A549 (cell line): ENCODE results near the gene FTSJ1. TPM values are rescaled to one million over a fixed set of nuclear protein-coding genes. Genes with fewer than 3 reads are reported as not detected.
"Not testable (repeated sequence)": the region's sequence is repeated elsewhere in the genome, so short reads cannot be mapped to it uniquely, and the experiment has no call there.

Source experiments
- ATAC-seq, 2 experiments: fragments of 200-7000 bp in 1 of 2; fragments of >200 bp in 1 of 2; cut with Nextera tagmentation in 1 of 2; cut with Tn5 transposase in 1 of 2; 3 replicates each; pipeline versions ENCODE4 v1.8.0 to v1.9.1; 2018 to 2020; ENCODE audit warnings: mild to moderate bottlenecking in 1 of 2, moderate library complexity in 1 of 2
- CTCF ChIA-PET: fragments of 300-600 bp; sonication (Branson Sonifier 250); formaldehyde crosslinking; extraction: SDS; loops from one replicate; lab custom pipeline; 2021; ENCODE audit warnings: antibody characterized with exemption, inconsistent platforms; lab: Yijun Ruan, JAX
- POLR2A ChIA-PET: fragments of 350-600 bp; formaldehyde crosslinking; extraction: SDS; loops from one replicate; lab custom pipeline; 2021; ENCODE audit warnings: antibody characterized with exemption, inconsistent platforms; lab: Yijun Ruan, JAX
- DNase-seq, 2 experiments: peaks; one replicate each; pipeline versions ENCODE4 v3.0.0 to v3.0.0-alpha.2; 2011 to 2016; ENCODE audit warnings: low read depth in 1 of 2, low spot score in 1 of 2
- FAIRE-seq: peaks from 2 replicates; lab custom pipeline; 2011; peaks lifted over from hg19 to GRCh38; lab: Jason Lieb, UNC
- H3K27ac ChIP-seq, 2 experiments: fragments of >200 bp; sonication (Bioruptor Twin); formaldehyde crosslinking; 3 replicates each; pipeline ENCODE4 v1.5.1; 2016 to 2017
- H3K4me1 ChIP-seq: fragments of >200 bp; sonication (Bioruptor Twin); formaldehyde crosslinking; 3 replicates; pipeline ENCODE4 v1.6.1; 2016
- H3K4me2 ChIP-seq: fragments of >200 bp; sonication (Bioruptor Twin); formaldehyde crosslinking; 3 replicates; pipeline ENCODE4 v1.6.1; 2016
- H3K4me3 ChIP-seq: fragments of >200 bp; sonication (Bioruptor Twin); formaldehyde crosslinking; 3 replicates; pipeline ENCODE4 v1.5.1; 2016
- H3K9me3 ChIP-seq: fragments of >200 bp; sonication (Bioruptor Twin); formaldehyde crosslinking; 3 replicates; pipeline ENCODE4 v1.6.1; 2016
- BHLHE40 ChIP-seq: IDR thresholded peaks from 2 replicates; pipeline ENCODE4 v1.6.1; 2012; ENCODE audit warnings: low read depth, low read length, inconsistent platforms
- CBX2 ChIP-seq: fragments of 200-600 bp; sonication (generic); IDR thresholded peaks from 2 replicates; pipeline ENCODE4 v1.6.1; 2016; ENCODE audit warnings: low read depth, mild to moderate bottlenecking, borderline replicate concordance
- CEBPB ChIP-seq, 2 experiments: fragments of >200 bp in 1 of 2; sonication (Bioruptor Twin) in 1 of 2; formaldehyde crosslinking in 1 of 2; IDR thresholded peaks; 2 replicates each; pipeline ENCODE4 v1.6.1; 2012 to 2016
- CHD4 ChIP-seq: fragments of 200-600 bp; sonication (generic); IDR thresholded peaks from 2 replicates; pipeline ENCODE4 v1.6.1; 2016; ENCODE audit warnings: antibody characterized with exemption, mild to moderate bottlenecking, borderline replicate concordance
- CTCF ChIP-seq: fragments of >200 bp; sonication (Bioruptor Twin); formaldehyde crosslinking; IDR thresholded peaks from 3 replicates; pipeline ENCODE4 v1.5.1; 2016
- EHMT2 ChIP-seq: fragments of 200-600 bp; sonication (generic); IDR thresholded peaks from 2 replicates; pipeline ENCODE4 v1.6.1; 2016; ENCODE audit warnings: antibody characterized with exemption, low read depth, mild to moderate bottlenecking, moderate library complexity
- FOSL2 ChIP-seq, 2 experiments: fragments of 450-650 bp in 1 of 2; fragments of >200 bp in 1 of 2; sonication (Bioruptor Twin) in 1 of 2; formaldehyde crosslinking; IDR thresholded peaks; 2 replicates each; pipeline versions ENCODE4 v1.5.0 to v1.6.1; 2016 to 2020; ENCODE audit warnings: mild to moderate bottlenecking in 1 of 2, moderate library complexity in 1 of 2
- GATA3 ChIP-seq: IDR thresholded peaks from 2 replicates; pipeline ENCODE4 v1.6.1; 2012; ENCODE audit warnings: borderline replicate concordance
- HOXA7 ChIP-seq: fragments of 250-450 bp; sonication (Bioruptor Pico); IDR thresholded peaks from 2 replicates; pipeline ENCODE4 v1.5.0; 2020; ENCODE audit warnings: mild to moderate bottlenecking, moderate library complexity
- HOXB5 ChIP-seq: fragments of 250-450 bp; sonication (Bioruptor Pico); IDR thresholded peaks from 2 replicates; pipeline ENCODE4 v1.5.0; 2020; ENCODE audit warnings: mild to moderate bottlenecking, moderate library complexity
- JUN ChIP-seq, 2 experiments: fragments of >200 bp; sonication (Bioruptor Twin); formaldehyde crosslinking; IDR thresholded peaks; 2 replicates in 1 of 2; 3 replicates in 1 of 2; pipeline ENCODE4 v1.6.1; 2016 to 2017
- MAX ChIP-seq: IDR thresholded peaks from 2 replicates; pipeline ENCODE4 v1.6.1; 2012
- MYC ChIP-seq: IDR thresholded peaks from 2 replicates; pipeline ENCODE4 v1.6.1; 2012; ENCODE audit warnings: mild to moderate bottlenecking, inconsistent platforms, low read length, improper control_type of control experiment, borderline replicate concordance
- NFE2L2 ChIP-seq: fragments of 150-350 bp; conservative IDR thresholded peaks from 2 replicates; pipeline ENCODE4 v1.6.1; 2014; ENCODE audit warnings: low read length
- NR3C1 ChIP-seq: fragments of >200 bp; sonication (Bioruptor Twin); formaldehyde crosslinking; IDR thresholded peaks from 3 replicates; pipeline ENCODE4 v1.6.1; 2017
- PHF8 ChIP-seq: fragments of 200-600 bp; sonication (generic); IDR thresholded peaks from 2 replicates; pipeline ENCODE4 v1.6.1; 2016; ENCODE audit warnings: low read depth, mild to moderate bottlenecking, antibody characterized with exemption, moderate library complexity, borderline replicate concordance
- POLR2A ChIP-seq: IDR thresholded peaks from 2 replicates; pipeline ENCODE4 v1.6.1; 2012; ENCODE audit warnings: mild to moderate bottlenecking, low read length
- POLR2AphosphoS2 ChIP-seq: conservative IDR thresholded peaks from 2 replicates; pipeline ENCODE4 v1.6.1; 2012; ENCODE audit warnings: low read length, improper control_type of control experiment, inconsistent platforms
- RARB ChIP-seq: fragments of 250-450 bp; sonication (Bioruptor Pico); IDR thresholded peaks from 2 replicates; pipeline ENCODE4 v1.8.0; 2021; ENCODE audit warnings: mild to moderate bottlenecking, moderate library complexity
- RCOR1 ChIP-seq: fragments of 150-350 bp; IDR thresholded peaks from 2 replicates; pipeline ENCODE4 v1.6.1; 2014; ENCODE audit warnings: antibody characterized with exemption, low read length, low read depth
- SMC3 ChIP-seq: fragments of >200 bp; sonication (Bioruptor Twin); formaldehyde crosslinking; IDR thresholded peaks from 3 replicates; pipeline ENCODE4 v1.6.1; 2018; ENCODE audit warnings: inconsistent platforms
- SREBF2 ChIP-seq: fragments of 450-650 bp; IDR thresholded peaks from 2 replicates; pipeline ENCODE4 v1.6.1; 2014; ENCODE audit warnings: mild to moderate bottlenecking, moderate library complexity
- TFCP2L1 ChIP-seq: fragments of 250-450 bp; sonication (Bioruptor Pico); IDR thresholded peaks from 2 replicates; pipeline ENCODE4 v1.5.0; 2021; ENCODE audit warnings: mild to moderate bottlenecking
- TP53 ChIP-seq: fragments of 250-450 bp; sonication (Bioruptor Pico); IDR thresholded peaks from 2 replicates; pipeline ENCODE4 v1.5.0; 2021; ENCODE audit warnings: mild to moderate bottlenecking, moderate library complexity
- ZC3H11A ChIP-seq: fragments of 450-650 bp; IDR thresholded peaks from 2 replicates; pipeline ENCODE4 v1.6.1; 2014; ENCODE audit warnings: antibody characterized with exemption, mild to moderate bottlenecking
- WGBS: methylation state at CpG from one replicate; pipeline ENCODE4 v1.1.6; 2017; ENCODE audit errors: missing lambda C conversion rate; 5-methylcytosine and 5-hydroxymethylcytosine counted together
- polyA plus RNA-seq, 4 experiments: library from polyadenylated mRNA; depleted of rRNA in 3 of 4; stranded (reverse); fragments of >200 nt; fragmentation: RNase III in 1 of 4; extraction: RNeasy Plus Mini Kit Qiagen cat#74134 plus additional on column Dnase treatment in 1 of 4; gene quantifications; 2 replicates in 3 of 4; 3 replicates in 1 of 4; pipeline ENCODE4 v1.2.3, GENCODE V29; 2011 to 2017
- TF ChIP-seq, protein P1 (sequence below): IDR thresholded peaks from 2 replicates; pipeline ENCODE4 v1.6.1; 2012
- TF ChIP-seq, protein P2 (sequence below): fragments of >200 bp; sonication (Bioruptor Twin); formaldehyde crosslinking; IDR thresholded peaks from 2 replicates; pipeline ENCODE4 v1.6.1; 2016
- TF ChIP-seq, protein P3 (sequence below): fragments of 200-600 bp; sonication (generic); IDR thresholded peaks from 2 replicates; pipeline ENCODE4 v1.6.1; 2016; ENCODE audit warnings: antibody characterized with exemption, mild to moderate bottlenecking, moderate library complexity

The FTSJ1 gene
- polyA plus RNA-seq, 2 of the 4 experiments (the other 2 are of a cell fraction) = 37.1 to 71.2 TPM

DNA sequence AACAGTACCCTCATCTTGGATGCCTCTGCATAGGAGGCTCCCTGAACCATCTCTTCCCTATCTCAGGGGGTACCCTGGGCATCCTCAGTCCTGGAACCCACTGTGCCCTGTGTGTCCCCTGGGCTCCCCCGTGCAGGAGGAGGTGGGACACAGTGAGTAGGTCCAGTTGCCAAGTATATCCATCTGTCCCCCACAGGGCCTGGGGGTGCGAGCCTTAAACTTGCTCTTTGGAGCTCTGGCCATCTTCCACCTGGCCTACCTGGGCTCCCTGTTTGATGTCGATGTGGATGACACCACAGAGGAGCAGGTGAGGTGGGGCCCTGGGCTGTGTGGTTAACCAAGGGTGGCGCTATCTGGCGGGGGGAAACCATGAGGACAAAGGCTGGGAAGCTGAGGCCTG, 41.0 kb downstream of the FTSJ1 start (continued):
- TF ChIP-seq CBX2 (no peak), GATA3 (no peak)

- not testable (repeated sequence) for H3K4me2 ChIP-seq, H3K4me3 ChIP-seq, FAIRE-seq
These were observed 43.5 kb downstream of the FTSJ1 start for GRCh38 chrX:48519481-48519880.

GRCh38 chrX:48520455-48520854, 44.5 kb downstream of the FTSJ1 start:
- ATAC-seq (no peak), FAIRE-seq (no peak), DNase-seq (no peak)
- no peaks in the 10 kb centered on the region for H3K9me3 ChIP-seq
- 0 out of 3 replicates have a peak, but pooled peaks cover 3% of the 10 kb centered on the region for H3K4me1 ChIP-seq
- CTCF ChIA-PET = no interaction called here
- H3K4me3 ChIP-seq = no peak overlapping the region
- 94% methylated on average over 2 of the region's 2 CpGs for WGBS
- H3K4me2 ChIP-seq = no peak overlapping the region
- no peak overlapping the region; a peak in 2 of 6 replicates for H3K27ac ChIP-seq
- TF ChIP-seq JUN (IDR thresholded peaks at IDR 0.05) = no peak
- TF ChIP-seq TFCP2L1 = no peak
- TF ChIP-seq TP53 (CRISPR knock-in tag) = no peak
- no peak for TF ChIP-seq CEBPB (IDR thresholded peaks at IDR 0.05)
- TF ChIP-seq, protein P1, sequence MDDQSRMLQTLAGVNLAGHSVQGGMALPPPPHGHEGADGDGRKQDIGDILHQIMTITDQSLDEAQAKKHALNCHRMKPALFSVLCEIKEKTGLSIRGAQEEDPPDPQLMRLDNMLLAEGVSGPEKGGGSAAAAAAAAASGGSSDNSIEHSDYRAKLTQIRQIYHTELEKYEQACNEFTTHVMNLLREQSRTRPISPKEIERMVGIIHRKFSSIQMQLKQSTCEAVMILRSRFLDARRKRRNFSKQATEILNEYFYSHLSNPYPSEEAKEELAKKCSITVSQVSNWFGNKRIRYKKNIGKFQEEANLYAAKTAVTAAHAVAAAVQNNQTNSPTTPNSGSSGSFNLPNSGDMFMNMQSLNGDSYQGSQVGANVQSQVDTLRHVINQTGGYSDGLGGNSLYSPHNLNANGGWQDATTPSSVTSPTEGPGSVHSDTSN = no peak
- TF ChIP-seq PHF8 = no peak
- no peak for TF ChIP-seq ZC3H11A
- no peak for TF ChIP-seq FOSL2 (IDR thresholded peaks at IDR 0.05)
- no peak for TF ChIP-seq FOSL2 (CRISPR knock-in tag; IDR thresholded peaks at IDR 0.05)
- no peak for TF ChIP-seq RARB (CRISPR knock-in tag)
- TF ChIP-seq SMC3 = no peak
- no peak for TF ChIP-seq BHLHE40
- no peak for TF ChIP-seq POLR2AphosphoS2
- no peak for TF ChIP-seq NR3C1
- TF ChIP-seq, protein P2, sequence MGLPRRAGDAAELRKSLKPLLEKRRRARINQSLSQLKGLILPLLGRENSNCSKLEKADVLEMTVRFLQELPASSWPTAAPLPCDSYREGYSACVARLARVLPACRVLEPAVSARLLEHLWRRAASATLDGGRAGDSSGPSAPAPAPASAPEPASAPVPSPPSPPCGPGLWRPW = no peak
- TF ChIP-seq CTCF = no peak
- no peak for TF ChIP-seq MYC
- TF ChIP-seq HOXA7 (CRISPR knock-in tag) = no peak
- no peak for TF ChIP-seq SREBF2
- POLR2A ChIA-PET = no interaction called here

More at GRCh38 chrX:48519481-48519880, 43.5 kb downstream of the FTSJ1 start:
- WGBS = 64% methylated on average over 3 of the region's 4 CpGs
- CTCF ChIA-PET, DNase-seq, POLR2A ChIA-PET, H3K27ac ChIP-seq, H3K9me3 ChIP-seq, H3K4me1 ChIP-seq, ATAC-seq: not testable (repeated sequence)

- FAIRE-seq = no peak
- ChIA-PET CTCF (no interaction called here), POLR2A (no interaction called here)
- WGBS = 40% methylated on average over 2 of the region's 2 CpGs
- no peaks in the 10 kb centered on the region for H3K9me3 ChIP-seq
- H3K27ac ChIP-seq = peak overlapping the region; percentile 85 to 89
- peak in 1 of 2 experiments; percentile 3; a peak in 3 of 6 replicates for ATAC-seq
- H3K4me1 ChIP-seq = 0 out of 3 replicates have a peak, but pooled peaks cover 3% of the 10 kb centered on the region
- DNase-seq = no peak
- H3K4me2 ChIP-seq = peak overlapping the region; percentile 79
- peak overlapping the region; percentile 88 for H3K4me3 ChIP-seq
- TF ChIP-seq POLR2A (no peak), NFE2L2 (no peak), CBX2 (no peak), HOXA7 (CRISPR knock-in tag) (no peak), HOXB5 (CRISPR knock-in tag) (no peak), MAX (no peak), RCOR1 (no peak), EHMT2 (no peak), TP53 (CRISPR knock-in tag) (no peak), TFCP2L1 (no peak), CHD4 (no peak)
- TF ChIP-seq, protein P3, sequence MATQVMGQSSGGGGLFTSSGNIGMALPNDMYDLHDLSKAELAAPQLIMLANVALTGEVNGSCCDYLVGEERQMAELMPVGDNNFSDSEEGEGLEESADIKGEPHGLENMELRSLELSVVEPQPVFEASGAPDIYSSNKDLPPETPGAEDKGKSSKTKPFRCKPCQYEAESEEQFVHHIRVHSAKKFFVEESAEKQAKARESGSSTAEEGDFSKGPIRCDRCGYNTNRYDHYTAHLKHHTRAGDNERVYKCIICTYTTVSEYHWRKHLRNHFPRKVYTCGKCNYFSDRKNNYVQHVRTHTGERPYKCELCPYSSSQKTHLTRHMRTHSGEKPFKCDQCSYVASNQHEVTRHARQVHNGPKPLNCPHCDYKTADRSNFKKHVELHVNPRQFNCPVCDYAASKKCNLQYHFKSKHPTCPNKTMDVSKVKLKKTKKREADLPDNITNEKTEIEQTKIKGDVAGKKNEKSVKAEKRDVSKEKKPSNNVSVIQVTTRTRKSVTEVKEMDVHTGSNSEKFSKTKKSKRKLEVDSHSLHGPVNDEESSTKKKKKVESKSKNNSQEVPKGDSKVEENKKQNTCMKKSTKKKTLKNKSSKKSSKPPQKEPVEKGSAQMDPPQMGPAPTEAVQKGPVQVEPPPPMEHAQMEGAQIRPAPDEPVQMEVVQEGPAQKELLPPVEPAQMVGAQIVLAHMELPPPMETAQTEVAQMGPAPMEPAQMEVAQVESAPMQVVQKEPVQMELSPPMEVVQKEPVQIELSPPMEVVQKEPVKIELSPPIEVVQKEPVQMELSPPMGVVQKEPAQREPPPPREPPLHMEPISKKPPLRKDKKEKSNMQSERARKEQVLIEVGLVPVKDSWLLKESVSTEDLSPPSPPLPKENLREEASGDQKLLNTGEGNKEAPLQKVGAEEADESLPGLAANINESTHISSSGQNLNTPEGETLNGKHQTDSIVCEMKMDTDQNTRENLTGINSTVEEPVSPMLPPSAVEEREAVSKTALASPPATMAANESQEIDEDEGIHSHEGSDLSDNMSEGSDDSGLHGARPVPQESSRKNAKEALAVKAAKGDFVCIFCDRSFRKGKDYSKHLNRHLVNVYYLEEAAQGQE = no peak
These were observed 45.0 kb downstream of the FTSJ1 start for GRCh38 chrX:48520976-48521352.
